PC-9 (cell line): Measurements from ENCODE around the gene EIF3K. TPM values are rescaled to one million over a fixed set of nuclear protein-coding genes. Genes with fewer than 3 reads are reported as not detected.
A peak's percentile ranks its signal among the peaks of the same experiment; 100 is the strongest.

Experiments
- BruUV-seq: library from RNA; stranded (reverse); fragments of 400-500 nt; replicated peaks from 2 replicates; lab custom pipeline; 2021; lab: Mats Ljungman, UMichigan
- CTCF ChIA-PET: fragments of 300-600 bp; sonication (Branson Sonifier 250); formaldehyde crosslinking; loops from one replicate; lab custom pipeline; 2022; ENCODE audit warnings: antibody characterized with exemption; lab: Charles Lee
- POLR2A ChIA-PET: fragments of 300-600 bp; sonication (Branson Sonifier 250); formaldehyde crosslinking; loops from one replicate; lab custom pipeline; 2022; ENCODE audit warnings: antibody characterized with exemption; ENCODE audit not compliant: unreplicated experiment; lab: Charles Lee
- DNase-seq, 2 experiments: peaks; one replicate each; pipeline versions ENCODE4 v3.0.0 to v3.0.0-alpha.2; 2015 to 2022; ENCODE audit warnings: mixed read lengths in 1 of 2
- H2AFZ ChIP-seq: fragments of 200-600 bp; sonication (generic); 2 replicates; pipeline ENCODE4 v1.8.1; 2017; ENCODE audit warnings: antibody characterized with exemption
- H3F3A ChIP-seq: fragments of 200-600 bp; sonication (generic); 2 replicates; pipeline ENCODE4 v1.8.1; 2017; ENCODE audit warnings: antibody characterized with exemption, mild to moderate bottlenecking, low read depth; ENCODE audit not compliant: insufficient read depth
- H3K27ac ChIP-seq: fragments of 200-600 bp; sonication (generic); 2 replicates; pipeline ENCODE4 v1.6.1; 2016; ENCODE audit warnings: mixed run types
- H3K27me3 ChIP-seq: fragments of 200-600 bp; sonication (generic); 2 replicates; pipeline ENCODE4 v1.6.1; 2016; ENCODE audit warnings: low read depth, mixed run types; ENCODE audit not compliant: insufficient read depth
- H3K36me3 ChIP-seq: fragments of 200-600 bp; sonication (generic); 2 replicates; pipeline ENCODE4 v1.6.1; 2016; ENCODE audit warnings: low read depth, mixed run types
- H3K4me1 ChIP-seq: fragments of 200-600 bp; sonication (generic); replicated peaks from 2 replicates; pipeline ENCODE4 v1.6.1; 2016; ENCODE audit warnings: mixed run types; ENCODE audit not compliant: insufficient read depth
- H3K4me2 ChIP-seq: fragments of 200-600 bp; sonication (generic); 2 replicates; pipeline ENCODE4 v1.6.1; 2017; ENCODE audit warnings: mixed run types
- H3K4me3 ChIP-seq: fragments of 200-600 bp; sonication (generic); 2 replicates; pipeline ENCODE4 v1.6.1; 2016; ENCODE audit warnings: mixed run types
- H3K79me2 ChIP-seq: fragments of 200-600 bp; sonication (generic); 2 replicates; pipeline ENCODE4 v1.6.1; 2017; ENCODE audit warnings: low read depth, mixed run types
- H3K9me2 ChIP-seq: fragments of 200-600 bp; sonication (generic); 2 replicates; pipeline ENCODE4 v1.8.1; 2017; ENCODE audit warnings: mild to moderate bottlenecking; ENCODE audit not compliant: insufficient read depth
- H3K9me3 ChIP-seq: fragments of 200-600 bp; sonication (generic); 2 replicates; pipeline ENCODE4 v1.8.1; 2016; ENCODE audit warnings: low read depth; ENCODE audit not compliant: insufficient read depth
- H4K20me1 ChIP-seq: fragments of 200-600 bp; sonication (generic); 2 replicates; pipeline ENCODE4 v1.8.1; 2017; ENCODE audit not compliant: insufficient read depth
- CTCF ChIP-seq: fragments of 200-600 bp; sonication (generic); conservative IDR thresholded peaks from 2 replicates; pipeline ENCODE4 v1.6.1; 2017; ENCODE audit warnings: mixed run types, antibody characterized with exemption, mild to moderate bottlenecking, moderate library complexity
- EZH2 ChIP-seq: fragments of 200-600 bp; sonication (generic); IDR thresholded peaks from 2 replicates; pipeline ENCODE4 v1.8.0; 2017; ENCODE audit warnings: antibody characterized with exemption, low read depth
- intact Hi-C: fragments of 100-400 bp; cut with micrococcal nuclease; formaldehyde crosslinking; loops from one replicate; pipeline ENCODE4 v1.10.0; 2022; ENCODE audit not compliant: unreplicated experiment
- total RNA-seq: library from RNA; stranded (reverse); gene quantifications from 2 replicates; pipeline ENCODE4 v1.2.3, GENCODE V29; 2021

Gene EIF3K
- total RNA-seq, 1 experiment from 2014 or later = 230 TPM

DNA sequence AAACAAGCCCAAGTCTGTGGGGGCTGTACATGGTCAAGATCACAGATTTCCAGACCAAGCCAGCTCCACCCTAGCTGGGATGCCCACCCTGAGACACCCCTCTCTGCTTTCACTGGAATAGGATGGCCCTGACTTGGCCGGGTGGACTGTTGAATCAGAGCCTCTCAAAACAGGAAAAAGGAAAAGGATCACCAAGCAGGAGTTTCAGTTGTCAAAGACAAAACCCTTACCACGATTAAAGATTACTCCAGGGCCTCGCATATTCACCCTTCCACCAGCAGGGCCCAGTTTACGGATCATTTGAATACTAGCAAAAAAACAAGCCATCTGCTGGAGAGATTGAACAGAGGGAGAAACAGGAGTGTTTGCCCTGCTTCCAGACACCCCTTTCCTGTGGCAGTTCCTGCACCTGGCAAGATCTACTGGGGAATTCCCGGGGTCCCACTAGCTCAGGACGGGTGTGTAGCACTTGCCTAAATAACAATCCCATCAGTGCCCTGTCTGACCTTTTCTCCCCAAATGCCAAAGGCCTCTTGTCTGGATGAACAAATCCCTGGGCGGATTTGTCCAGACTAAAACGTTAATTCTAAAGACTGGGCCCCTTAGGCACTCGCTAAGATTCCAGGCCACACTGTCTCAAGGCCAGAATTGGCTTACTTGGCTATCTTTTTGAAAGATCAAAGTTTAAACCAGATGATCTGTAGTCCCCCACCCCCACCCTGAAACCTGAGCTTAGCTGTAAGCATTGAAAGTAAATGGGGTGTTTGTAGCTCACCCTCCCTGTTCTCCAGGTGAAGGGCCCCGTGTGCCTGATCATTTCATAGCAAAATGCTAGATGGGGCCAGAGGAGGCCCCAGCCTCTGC lies 66.9 kb downstream of the EIF3K start:
- H3F3A ChIP-seq = peaks cover 93% of the 10 kb centered on the region
- ChIA-PET CTCF (interaction anchor here (0.6 to 1.1 kb wide), 3 partner anchors 14 to 33 kb away, joined by 3 to 4 read pairs (median 4); no protein-coding TSS in a partner anchor), POLR2A (interaction anchor here (0.5 to 1.2 kb wide), 7 partner anchors 20 to 214 kb away, joined by 3 to 29 read pairs (median 12); partner anchors contain the start of gene NFKBIB)
- TSS peak; percentile 1 for BruUV-seq
- no peaks in the 10 kb centered on the region for H4K20me1 ChIP-seq
- intact Hi-C loops = no loop called here
- H3K79me2 ChIP-seq = peaks cover 84% of the 10 kb centered on the region
- H3K4me1 ChIP-seq = peaks cover 96% of the 10 kb centered on the region
- H3K9me2 ChIP-seq = no peaks in the 10 kb centered on the region
- TF ChIP-seq CTCF = peak; percentile 48
- no peak for TF ChIP-seq EZH2
- H3K9me3 ChIP-seq = no peaks in the 10 kb centered on the region
- H2AFZ ChIP-seq = no peak overlapping the region
- DNase-seq = peak; percentile 33 to 80
- H3K27me3 ChIP-seq = no peaks in the 10 kb centered on the region
- H3K4me3 ChIP-seq = peak overlapping the region; percentile 6; the same call in 1 of the 2 replicates
- H3K36me3 ChIP-seq = peaks cover 35% of the 10 kb centered on the region
- peak overlapping the region; percentile 100 for H3K27ac ChIP-seq
- peak overlapping the region; percentile 80 for H3K4me2 ChIP-seq

DNA sequence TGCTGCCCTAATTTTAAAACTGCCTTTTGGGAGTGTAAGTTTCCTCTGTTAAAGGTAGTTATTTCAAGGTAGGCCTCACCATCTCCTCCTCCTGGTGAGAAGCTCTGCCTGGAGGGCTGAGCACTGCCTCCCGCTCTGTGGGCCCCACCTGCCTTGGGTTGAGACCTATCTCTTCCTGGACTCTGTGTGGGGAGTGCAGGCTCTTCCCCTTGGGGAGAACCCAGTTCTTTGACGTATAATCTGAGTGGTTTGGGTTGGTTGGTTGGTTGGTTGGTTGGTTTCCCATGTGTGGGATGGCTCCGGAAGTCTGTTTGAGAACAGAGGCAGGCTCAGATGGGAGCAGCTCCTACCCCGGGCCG lies 67.5 kb downstream of the EIF3K start:
- intact Hi-C loops = no loop called here
- H3K79me2 ChIP-seq = peaks cover 84% of the 10 kb centered on the region
- H3K4me3 ChIP-seq = peak overlapping the region; percentile 6; the same call in 1 of the 2 replicates
- H3K27me3 ChIP-seq = no peaks in the 10 kb centered on the region
- CTCF ChIA-PET = interaction anchor here (0.6 to 1.1 kb wide), 3 partner anchors 14 to 33 kb away, joined by 3 to 4 read pairs (median 4); no protein-coding TSS in a partner anchor
- peaks cover 93% of the 10 kb centered on the region for H3F3A ChIP-seq
- H4K20me1 ChIP-seq = no peaks in the 10 kb centered on the region
- DNase-seq = no peak
- H3K27ac ChIP-seq = peak overlapping the region; percentile 100
- no peaks in the 10 kb centered on the region for H3K9me2 ChIP-seq
- POLR2A ChIA-PET = interaction anchor here (0.6 to 1.2 kb wide), 6 partner anchors 21 to 213 kb away, joined by 3 to 29 read pairs (median 14); partner anchors contain the start of gene NFKBIB
- TF ChIP-seq CTCF (no peak), EZH2 (no peak)
- peaks cover 96% of the 10 kb centered on the region for H3K4me1 ChIP-seq
- no peaks in the 10 kb centered on the region for H3K9me3 ChIP-seq
- H3K36me3 ChIP-seq = peaks cover 32% of the 10 kb centered on the region
- H2AFZ ChIP-seq = no peak overlapping the region
- BruUV-seq = TSS peak; percentile 2
- H3K4me2 ChIP-seq = peak overlapping the region; percentile 80

Other genes starting within 250 kb of the EIF3K start
- gene PSMD8, start 244.6 kb upstream of the EIF3K start, total RNA-seq = 141 and 222 TPM in 2 replicates
- gene GGN, start 231.2 kb upstream of the EIF3K start, total RNA-seq = 1.0 and 2.1 TPM in 2 replicates
- 4.7 and 5.4 TPM in 2 replicates for gene SPRED3, start 230.5 kb upstream of the EIF3K start, total RNA-seq
- gene FAM98C, start 216.1 kb upstream of the EIF3K start, total RNA-seq = 15.8 and 19.5 TPM in 2 replicates
- gene RASGRP4, start 193.0 kb upstream of the EIF3K start, total RNA-seq = not detected in 2 replicates
- 1.0 and 1.5 TPM in 2 replicates for gene RYR1, start 185.5 kb upstream of the EIF3K start, total RNA-seq
- gene MAP4K1, start 1.2 kb upstream of the EIF3K start, total RNA-seq = 3.5 and 6.8 TPM in 2 replicates
- 1,066 and 1,233 TPM in 2 replicates for gene ACTN4, start 28.5 kb downstream of the EIF3K start, total RNA-seq
- 38.4 and 43.9 TPM in 2 replicates for gene CAPN12, start 125.3 kb downstream of the EIF3K start, total RNA-seq
- gene LGALS7, start 154.3 kb downstream of the EIF3K start, total RNA-seq = 1.7 and 2.1 TPM in 2 replicates
- not detected in 2 replicates for gene LGALS7B, start 170.0 kb downstream of the EIF3K start, total RNA-seq
- gene LGALS4, start 193.8 kb downstream of the EIF3K start, total RNA-seq = 1.0 and 2.2 TPM in 2 replicates
- gene ECH1, start 212.6 kb downstream of the EIF3K start, total RNA-seq = 142 and 143 TPM in 2 replicates
- 368 and 443 TPM in 2 replicates for gene HNRNPL, start 230.8 kb downstream of the EIF3K start, total RNA-seq